IgD-negative memory B cell (primary cell): ENCODE results near the gene PPM1L. TPM values are rescaled to one million over a fixed set of nuclear protein-coding genes. Genes with fewer than 3 reads are reported as not detected.

ENCODE experiments used
- H3K27ac Mint-ChIP-seq, 3 donors: one replicate each; pipeline ENCODE4 v1.8.0; 2020 to 2022; ENCODE audit warnings: mild to moderate bottlenecking in 3 of 3, mixed read lengths in 3 of 3, moderate library complexity in 1 of 3
- H3K27me3 Mint-ChIP-seq: one replicate; pipeline ENCODE4 v1.8.0; 2021; ENCODE audit warnings: mixed read lengths
- H3K36me3 Mint-ChIP-seq: one replicate; pipeline ENCODE4 v1.8.0; 2020; ENCODE audit warnings: mild to moderate bottlenecking, mixed read lengths
- H3K4me1 Mint-ChIP-seq, 3 donors: one replicate each; pipeline ENCODE4 v1.8.0; 2020 to 2022; ENCODE audit warnings: mixed read lengths in 3 of 3, mild to moderate bottlenecking in 1 of 3
- H3K4me3 Mint-ChIP-seq, 4 donors: one replicate each; pipeline ENCODE4 v1.8.0; 2020 to 2022; ENCODE audit warnings: mild to moderate bottlenecking in 4 of 4, mixed read lengths in 4 of 4, moderate library complexity in 3 of 4
- H3K9me3 Mint-ChIP-seq, 3 donors: one replicate each; pipeline ENCODE4 v1.8.0; 2020 to 2021; ENCODE audit warnings: mixed read lengths in 3 of 3, mild to moderate bottlenecking in 1 of 3
- polyA plus RNA-seq: library from polyadenylated mRNA; unstranded; fragments of 300-500 nt; fragmentation: Illumina TruSeq; gene quantifications from one replicate; pipeline ENCODE4 v1.2.3, GENCODE V29; 2021

The PPM1L gene
- polyA plus RNA-seq, 1 donor from 2014 or later, result 3.0 TPM

DNA sequence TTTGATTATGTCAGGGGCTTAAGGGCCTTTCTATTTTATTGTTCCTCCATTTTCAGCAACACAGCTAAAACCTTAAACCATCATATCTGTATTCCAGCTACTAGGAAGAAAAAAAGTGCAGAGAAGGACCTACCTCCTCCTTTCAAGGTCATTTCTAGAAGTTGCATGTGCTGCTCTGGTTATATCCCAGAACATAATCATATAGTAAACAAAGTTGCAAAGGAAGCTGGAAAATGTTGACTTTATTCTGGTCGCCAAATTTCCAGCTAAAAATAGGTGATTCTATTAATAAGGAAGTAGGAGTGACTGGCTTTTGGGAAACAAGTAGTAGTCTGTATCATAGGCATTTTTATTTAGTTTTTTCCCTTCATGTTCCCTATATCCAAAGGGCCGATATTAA is 370.5 kb downstream of the PPM1L start:
- no peaks in the 10 kb centered on the region for H3K27me3 Mint-ChIP-seq
- no peaks in the 10 kb centered on the region for H3K4me1 Mint-ChIP-seq
- no peak overlapping the region for H3K4me3 Mint-ChIP-seq
- no peak overlapping the region for H3K27ac Mint-ChIP-seq
- H3K36me3 Mint-ChIP-seq, result peaks cover 5% of the 10 kb centered on the region
- peaks cover 7 to 18% (median 13%) of the 10 kb centered on the region in 3 donors for H3K9me3 Mint-ChIP-seq

Other genes with a start within 250 kb of the PPM1L start
- 9.5 TPM for gene KPNA4, start 190.7 kb upstream of the PPM1L start, polyA plus RNA-seq
- 1.4 TPM for gene ARL14, start 79.1 kb upstream of the PPM1L start, polyA plus RNA-seq